Skin of body (tissue), 2 donors: ENCODE measurements around the gene TPSD1. TPM values are rescaled to one million over a fixed set of nuclear protein-coding genes. Genes with fewer than 3 reads are reported as not detected.
"Not testable (repeated sequence)": the region's sequence is repeated elsewhere in the genome, so short reads cannot be mapped to it uniquely, and the experiment has no call there.

ENCODE experiments used
- DNase-seq: peaks from one replicate; lab custom pipeline; 2025; lab: John Stamatoyannopoulos, UW
- total RNA-seq: library from RNA; depleted of rRNA; stranded (reverse); fragments of >200 nt; gene quantifications from one replicate; pipeline ENCODE4 v1.2.3, GENCODE V29; 2014

Gene TPSD1
- total RNA-seq, 1 donor from 2014 or later: 1.3 TPM

- no peak for DNase-seq
These were observed 24.2 kb downstream of the TPSD1 start for GRCh38 chr16:1279945-1280589.

GRCh38 chr16:1280783-1281182 is 24.9 kb downstream of the TPSD1 start:
- DNase-seq: no peak

GRCh38 chr16:1281517-1281916 is 25.6 kb downstream of the TPSD1 start:
- DNase-seq: no peak

- DNase-seq: no peak
These were observed 26.6 kb downstream of the TPSD1 start for GRCh38 chr16:1282324-1282973.

- no peak for DNase-seq
These were observed 27.4 kb downstream of the TPSD1 start for GRCh38 chr16:1283296-1283695.

GRCh38 chr16:1283996-1284616 is 28.2 kb downstream of the TPSD1 start:
- no peak for DNase-seq

- DNase-seq: no peak
These were observed 30.0 kb downstream of the TPSD1 start for GRCh38 chr16:1285669-1286512.

- no peak for DNase-seq
These were observed 30.7 kb downstream of the TPSD1 start for GRCh38 chr16:1286513-1287094.

GRCh38 chr16:1287982-1288670 is 32.3 kb downstream of the TPSD1 start:
- DNase-seq: no peak

- DNase-seq: no peak
These were observed 33.1 kb downstream of the TPSD1 start for GRCh38 chr16:1288813-1289476.

GRCh38 chr16:1289477-1289866 is 33.6 kb downstream of the TPSD1 start:
- DNase-seq: no peak

- DNase-seq: no peak
These were observed 34.2 kb downstream of the TPSD1 start for GRCh38 chr16:1290063-1290501.

- no peak for DNase-seq
These were observed 35.1 kb downstream of the TPSD1 start for GRCh38 chr16:1290860-1291575.

GRCh38 chr16:1291576-1291974 is 35.7 kb downstream of the TPSD1 start:
- no peak for DNase-seq

GRCh38 chr16:1292208-1292607 is 36.3 kb downstream of the TPSD1 start:
- DNase-seq: not testable (repeated sequence)

- not testable (repeated sequence) for DNase-seq
These were observed 36.9 kb downstream of the TPSD1 start for GRCh38 chr16:1292808-1293207.

- no peak for DNase-seq
These were observed 38.2 kb downstream of the TPSD1 start for GRCh38 chr16:1293921-1294656.

GRCh38 chr16:1295465-1295864 is 39.6 kb downstream of the TPSD1 start:
- no peak for DNase-seq

- not testable (repeated sequence) for DNase-seq
These were observed 40.8 kb downstream of the TPSD1 start for GRCh38 chr16:1296688-1297017.
